HepG2 (cell line): ENCODE measurements around the gene PYGB. TPM values are rescaled to one million over a fixed set of nuclear protein-coding genes. Genes with fewer than 3 reads are reported as not detected.

ENCODE experiments used
- ATAC-seq: fragments of 200-7000 bp; cut with Tn5 transposase; 3 replicates; pipeline ENCODE4 v1.9.1; 2020; ENCODE audit warnings: mild to moderate bottlenecking, moderate library complexity
- BruUV-seq: library from RNA; stranded (reverse); fragments of 400-500 nt; replicated peaks from 2 replicates; lab custom pipeline; 2021; lab: Mats Ljungman, UMichigan
- CTCF ChIA-PET: fragments of 300-600 bp; formaldehyde crosslinking; extraction: SDS; loops from one replicate; lab custom pipeline; 2021; ENCODE audit warnings: low total read pairs, inconsistent platforms, low intra/inter-chr PET ratio; lab: Yijun Ruan, JAX
- POLR2A ChIA-PET: fragments of 350-600 bp; sonication (Branson Sonifier 250); formaldehyde crosslinking; loops from one replicate; lab custom pipeline; 2020; ENCODE audit warnings: antibody characterized with exemption, inconsistent platforms; lab: Yijun Ruan, JAX
- DNase-seq: peaks from one replicate; pipeline ENCODE4 v3.0.0-alpha.2; 2015; ENCODE audit warnings: low spot score
- FAIRE-seq: peaks from 3 replicates; lab custom pipeline; 2011; peaks lifted over from hg19 to GRCh38; lab: Jason Lieb, UNC
- H2AFZ ChIP-seq: one replicate; pipeline ENCODE4 v1.6.1; 2011; ENCODE audit warnings: low read length, inconsistent platforms
- H3K27ac ChIP-seq: fragments of 300-600 bp; 3 replicates; pipeline ENCODE4 v1.8.0; 2011; ENCODE audit warnings: mixed run types, mild to moderate bottlenecking, mixed read lengths, low read length, inconsistent platforms; ENCODE audit not compliant: insufficient read depth; ENCODE audit errors: extremely low read length
- H3K27me3 ChIP-seq, 2 experiments: fragments of 200-600 bp in 1 of 2; 2 replicates in 1 of 2; 3 replicates in 1 of 2; pipeline versions ENCODE4 v1.6.0 to v1.8.0; 2011; ENCODE audit warnings: low read length in 2 of 2, mild to moderate bottlenecking in 2 of 2, moderate library complexity in 2 of 2, inconsistent platforms in 1 of 2; ENCODE audit not compliant: insufficient read depth in 2 of 2, control insufficient read depth in 1 of 2
- H3K36me3 ChIP-seq, 2 experiments: fragments of 200-600 bp in 1 of 2; replicated peaks in 1 of 2; 2 replicates in 1 of 2; 3 replicates in 1 of 2; pipeline versions ENCODE4 v1.5.1 to v1.8.0; 2011; ENCODE audit warnings: low read length in 2 of 2, inconsistent platforms in 1 of 2; ENCODE audit not compliant: insufficient read depth in 2 of 2, control insufficient read depth in 1 of 2
- H3K4me1 ChIP-seq: 2 replicates; pipeline ENCODE4 v1.5.1; 2012; ENCODE audit warnings: low read length, inconsistent platforms; ENCODE audit not compliant: insufficient read depth
- H3K4me2 ChIP-seq: 2 replicates; pipeline ENCODE4 v1.6.0; 2011; ENCODE audit warnings: low read depth, low read length, inconsistent platforms
- H3K4me3 ChIP-seq, 3 experiments: fragments of 200-600 bp in 1 of 3; sonication (generic), shearing (Covaris generic) in 1 of 3; replicated peaks in 1 of 3; 2 replicates each; pipeline ENCODE4 v1.5.1; 2011 to 2016; ENCODE audit warnings: low read length in 3 of 3, inconsistent platforms in 2 of 3, low read depth in 2 of 3, mild to moderate bottlenecking in 2 of 3, control low read depth in 1 of 3, mixed read lengths in 1 of 3; ENCODE audit not compliant: insufficient read depth in 1 of 3
- H3K79me2 ChIP-seq: one replicate; pipeline ENCODE4 v1.6.1; 2011; ENCODE audit warnings: low read length, inconsistent platforms; ENCODE audit not compliant: insufficient read depth
- H3K9ac ChIP-seq: 2 replicates; pipeline ENCODE4 v1.6.0; 2011; ENCODE audit warnings: mild to moderate bottlenecking, low read depth, low read length, inconsistent platforms; ENCODE audit not compliant: insufficient read depth
- H3K9me3 ChIP-seq: 2 replicates; pipeline ENCODE4 v1.5.1; 2012; ENCODE audit warnings: mild to moderate bottlenecking, low read length
- H4K20me1 ChIP-seq: 2 replicates; pipeline ENCODE4 v1.6.0; 2011; ENCODE audit warnings: inconsistent platforms, mild to moderate bottlenecking, low read length, moderate library complexity; ENCODE audit not compliant: insufficient read depth
- KMT2A ChIP-seq: sonication (generic); formaldehyde crosslinking; IDR thresholded peaks from 2 replicates; pipeline ENCODE4 v1.4.0; 2020; ENCODE audit warnings: missing genetic modification reagents
- MEIS2 ChIP-seq: sonication (generic); formaldehyde crosslinking; IDR thresholded peaks from 2 replicates; pipeline ENCODE4 v1.9.0; 2021; ENCODE audit warnings: mild to moderate bottlenecking, missing genetic modification reagents
- YEATS4 ChIP-seq: sonication (generic); formaldehyde crosslinking; IDR thresholded peaks from 2 replicates; pipeline ENCODE4 v1.4.0; 2020; ENCODE audit warnings: missing genetic modification reagents, borderline replicate concordance
- ZC3H13 ChIP-seq: sonication (generic); formaldehyde crosslinking; IDR thresholded peaks from 2 replicates; pipeline ENCODE4 v1.8.1; 2023; ENCODE audit warnings: mild to moderate bottlenecking, missing genetic modification reagents, moderate library complexity
- ZFY ChIP-seq: sonication (generic); formaldehyde crosslinking; IDR thresholded peaks from 2 replicates; pipeline ENCODE4 v1.4.0; 2020; ENCODE audit warnings: missing genetic modification reagents
- ZNF121 ChIP-seq: sonication (generic); formaldehyde crosslinking; IDR thresholded peaks from 2 replicates; pipeline ENCODE4 v1.5.0; 2020; ENCODE audit warnings: mild to moderate bottlenecking, missing genetic modification reagents
- ZNF20 ChIP-seq: sonication (generic); formaldehyde crosslinking; IDR thresholded peaks from 2 replicates; pipeline ENCODE4 v1.4.0; 2020; ENCODE audit warnings: mild to moderate bottlenecking, moderate library complexity, missing genetic modification reagents
- ZNF24 ChIP-seq: fragments of 450-650 bp; IDR thresholded peaks from 2 replicates; pipeline ENCODE4 v1.6.1; 2017; ENCODE audit warnings: antibody characterized with exemption, mild to moderate bottlenecking
- ZNF572 ChIP-seq: sonication (generic); formaldehyde crosslinking; IDR thresholded peaks from 2 replicates; pipeline ENCODE4 v1.5.1; 2020; ENCODE audit warnings: mild to moderate bottlenecking, missing genetic modification reagents
- ZSCAN12 ChIP-seq: sonication (generic); formaldehyde crosslinking; IDR thresholded peaks from 2 replicates; pipeline ENCODE4 v1.9.0; 2021; ENCODE audit warnings: mild to moderate bottlenecking, missing genetic modification reagents
- WGBS: methylation state at CpG from one replicate; pipeline ENCODE4 v1.1.6; 2017; ENCODE audit warnings: low lambda C conversion rate; 5-methylcytosine and 5-hydroxymethylcytosine counted together
- in situ Hi-C: cut with HindIII; loops from 2 replicates; pipeline ENCODE4 v1.10.0; 2017; ENCODE audit warnings: low pct_unique_long_range_greater_than_20kb; ENCODE audit not compliant: extremely low pct_ligation_motif_present
- intact Hi-C: fragments of 100-400 bp; cut with micrococcal nuclease; formaldehyde crosslinking; loops from one replicate; pipeline ENCODE4 v1.10.0; 2022; ENCODE audit not compliant: unreplicated experiment
- polyA plus RNA-seq, 8 experiments: library from polyadenylated mRNA; depleted of rRNA in 3 of 8; stranded (reverse) in 7 of 8; unstranded in 1 of 8; fragments of >200 nt; fragmentation: Illumina TruSeq in 4 of 8; extraction: Trizol in 4 of 8; gene quantifications; 2 replicates each; pipeline versions ENCODE4 v1.2.1 to v1.2.3, GENCODE V29; 2011 to 2016; ENCODE audit warnings: low read depth in 4 of 8, missing spikeins in 1 of 8, mixed read lengths in 1 of 8; ENCODE audit not compliant: insufficient read depth in 1 of 8
- total RNA-seq, 5 experiments: library from RNA; depleted of rRNA; stranded (reverse); fragments of >200 nt; fragmentation: Illumina TruSeq; extraction: Trizol; gene quantifications; 2 replicates each; pipeline ENCODE4 v1.2.3, GENCODE V29; 2016; ENCODE audit warnings: low read depth in 1 of 5
- TF ChIP-seq, protein P1 (sequence below): sonication (generic); formaldehyde crosslinking; IDR thresholded peaks from 2 replicates; pipeline ENCODE4 v1.4.0; 2020; ENCODE audit warnings: missing genetic modification reagents
- TF ChIP-seq, protein P2 (sequence below): sonication (generic); formaldehyde crosslinking; IDR thresholded peaks from 2 replicates; pipeline ENCODE4 v1.4.0; 2020; ENCODE audit warnings: missing genetic modification reagents
- TF ChIP-seq, protein P3 (sequence below): sonication (generic); formaldehyde crosslinking; IDR thresholded peaks from 2 replicates; pipeline ENCODE4 v1.4.0; 2020; ENCODE audit warnings: mild to moderate bottlenecking, missing genetic modification reagents
- TF ChIP-seq, protein P4 (sequence below): IDR thresholded peaks from 2 replicates; pipeline ENCODE4 v1.6.1; 2016; ENCODE audit warnings: low read depth, borderline replicate concordance

Gene PYGB
- total and polyA plus RNA-seq, 2 of the 13 experiments (the other 11 are each of a cell fraction or from before 2014, with no cell fraction given) = 24.2 to 86.3 TPM

DNA sequence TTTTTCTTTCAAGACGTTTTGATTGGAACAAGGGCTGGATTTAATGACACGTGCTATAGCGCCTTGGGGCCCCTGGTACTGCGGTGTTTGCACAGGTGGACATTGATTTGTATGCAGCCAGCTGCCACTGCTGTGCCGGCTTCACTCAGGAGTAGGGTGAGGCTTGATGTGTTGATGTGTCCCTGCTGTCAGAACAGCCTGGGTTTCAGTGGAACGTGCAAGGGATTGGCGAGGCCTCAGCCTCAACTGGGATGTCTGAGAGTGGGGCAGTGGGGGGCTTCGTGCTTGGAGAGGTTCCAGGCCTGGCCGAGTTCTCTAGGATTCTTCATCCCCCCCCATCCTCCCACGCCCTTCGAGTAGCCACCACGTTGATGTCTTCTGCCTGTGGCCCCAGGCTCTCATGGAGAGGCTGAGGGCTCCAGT, 23.0 kb downstream of the PYGB start:
- in situ Hi-C loops (no loop called here), intact Hi-C loops (no loop called here)
- H3K36me3 ChIP-seq = peaks cover 51 to 67% of the 10 kb centered on the region in 2 experiments
- FAIRE-seq (no peak), ATAC-seq (no peak), DNase-seq (no peak)
- H4K20me1 ChIP-seq = no peaks in the 10 kb centered on the region
- no TSS peak for BruUV-seq
- WGBS = 93% methylated on average over 12 of the region's 12 CpGs
- ChIA-PET CTCF (no interaction called here), POLR2A (no interaction called here)
- no peak overlapping the region for H2AFZ ChIP-seq
- no peak overlapping the region for H3K9ac ChIP-seq
- no peak overlapping the region for H3K4me3 ChIP-seq
- H3K4me2 ChIP-seq = no peak overlapping the region
- H3K9me3 ChIP-seq = no peaks in the 10 kb centered on the region
- no peak overlapping the region for H3K27ac ChIP-seq
- H3K4me1 ChIP-seq = no peaks in the 10 kb centered on the region
- no peaks in the 10 kb centered on the region for H3K27me3 ChIP-seq
- no peaks in the 10 kb centered on the region for H3K79me2 ChIP-seq
- TF ChIP-seq ZNF121 (CRISPR knock-in tag) (no peak), ZC3H13 (no peak), ZFY (CRISPR knock-in tag) (no peak), YEATS4 (no peak), MEIS2 (CRISPR knock-in tag) (no peak), ZNF20 (CRISPR knock-in tag) (no peak), ZNF572 (CRISPR knock-in tag) (no peak), ZSCAN12 (no peak), KMT2A (CRISPR knock-in tag) (no peak), ZNF24 (no peak)
- TF ChIP-seq, protein P1, sequence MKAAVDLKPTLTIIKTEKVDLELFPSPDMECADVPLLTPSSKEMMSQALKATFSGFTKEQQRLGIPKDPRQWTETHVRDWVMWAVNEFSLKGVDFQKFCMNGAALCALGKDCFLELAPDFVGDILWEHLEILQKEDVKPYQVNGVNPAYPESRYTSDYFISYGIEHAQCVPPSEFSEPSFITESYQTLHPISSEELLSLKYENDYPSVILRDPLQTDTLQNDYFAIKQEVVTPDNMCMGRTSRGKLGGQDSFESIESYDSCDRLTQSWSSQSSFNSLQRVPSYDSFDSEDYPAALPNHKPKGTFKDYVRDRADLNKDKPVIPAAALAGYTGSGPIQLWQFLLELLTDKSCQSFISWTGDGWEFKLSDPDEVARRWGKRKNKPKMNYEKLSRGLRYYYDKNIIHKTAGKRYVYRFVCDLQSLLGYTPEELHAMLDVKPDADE (CRISPR knock-in tag) = no peak
- TF ChIP-seq, protein P2, sequence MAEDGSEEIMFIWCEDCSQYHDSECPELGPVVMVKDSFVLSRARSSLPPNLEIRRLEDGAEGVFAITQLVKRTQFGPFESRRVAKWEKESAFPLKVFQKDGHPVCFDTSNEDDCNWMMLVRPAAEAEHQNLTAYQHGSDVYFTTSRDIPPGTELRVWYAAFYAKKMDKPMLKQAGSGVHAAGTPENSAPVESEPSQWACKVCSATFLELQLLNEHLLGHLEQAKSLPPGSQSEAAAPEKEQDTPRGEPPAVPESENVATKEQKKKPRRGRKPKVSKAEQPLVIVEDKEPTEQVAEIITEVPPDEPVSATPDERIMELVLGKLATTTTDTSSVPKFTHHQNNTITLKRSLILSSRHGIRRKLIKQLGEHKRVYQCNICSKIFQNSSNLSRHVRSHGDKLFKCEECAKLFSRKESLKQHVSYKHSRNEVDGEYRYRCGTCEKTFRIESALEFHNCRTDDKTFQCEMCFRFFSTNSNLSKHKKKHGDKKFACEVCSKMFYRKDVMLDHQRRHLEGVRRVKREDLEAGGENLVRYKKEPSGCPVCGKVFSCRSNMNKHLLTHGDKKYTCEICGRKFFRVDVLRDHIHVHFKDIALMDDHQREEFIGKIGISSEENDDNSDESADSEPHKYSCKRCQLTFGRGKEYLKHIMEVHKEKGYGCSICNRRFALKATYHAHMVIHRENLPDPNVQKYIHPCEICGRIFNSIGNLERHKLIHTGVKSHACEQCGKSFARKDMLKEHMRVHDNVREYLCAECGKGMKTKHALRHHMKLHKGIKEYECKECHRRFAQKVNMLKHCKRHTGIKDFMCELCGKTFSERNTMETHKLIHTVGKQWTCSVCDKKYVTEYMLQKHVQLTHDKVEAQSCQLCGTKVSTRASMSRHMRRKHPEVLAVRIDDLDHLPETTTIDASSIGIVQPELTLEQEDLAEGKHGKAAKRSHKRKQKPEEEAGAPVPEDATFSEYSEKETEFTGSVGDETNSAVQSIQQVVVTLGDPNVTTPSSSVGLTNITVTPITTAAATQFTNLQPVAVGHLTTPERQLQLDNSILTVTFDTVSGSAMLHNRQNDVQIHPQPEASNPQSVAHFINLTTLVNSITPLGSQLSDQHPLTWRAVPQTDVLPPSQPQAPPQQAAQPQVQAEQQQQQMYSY (CRISPR knock-in tag) = no peak
- TF ChIP-seq, protein P3, sequence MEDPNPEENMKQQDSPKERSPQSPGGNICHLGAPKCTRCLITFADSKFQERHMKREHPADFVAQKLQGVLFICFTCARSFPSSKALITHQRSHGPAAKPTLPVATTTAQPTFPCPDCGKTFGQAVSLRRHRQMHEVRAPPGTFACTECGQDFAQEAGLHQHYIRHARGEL (CRISPR knock-in tag) = no peak
- TF ChIP-seq, protein P4, sequence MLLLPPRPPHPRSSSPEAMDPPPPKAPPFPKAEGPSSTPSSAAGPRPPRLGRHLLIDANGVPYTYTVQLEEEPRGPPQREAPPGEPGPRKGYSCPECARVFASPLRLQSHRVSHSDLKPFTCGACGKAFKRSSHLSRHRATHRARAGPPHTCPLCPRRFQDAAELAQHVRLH (CRISPR knock-in tag) = no peak
